SU-DHL-6 (cell line): Measurements from ENCODE around the gene UBASH3B.

Source experiments
- H2AFZ ChIP-seq: fragments of 200-600 bp; sonication (generic); 2 replicates; pipeline ENCODE4 v1.6.1; 2014; ENCODE audit warnings: low read depth, mild to moderate bottlenecking, moderate library complexity, mixed read lengths, antibody characterized with exemption, low read length; ENCODE audit not compliant: severe bottlenecking
- H3F3A ChIP-seq: fragments of 200-600 bp; shearing (Covaris generic); 2 replicates; pipeline ENCODE4 v1.6.0; 2016; ENCODE audit warnings: antibody characterized with exemption, mild to moderate bottlenecking; ENCODE audit not compliant: insufficient read depth
- H3K27ac ChIP-seq: fragments of 200-600 bp; sonication (generic); 2 replicates; pipeline ENCODE4 v1.5.1; 2016; ENCODE audit warnings: low read depth, mild to moderate bottlenecking, low read length, moderate library complexity, mixed read lengths
- H3K27me3 ChIP-seq: fragments of 200-600 bp; sonication (generic), shearing (Covaris generic); 2 replicates; pipeline ENCODE4 v1.6.0; 2014; ENCODE audit warnings: mild to moderate bottlenecking, low read length
- H3K36me3 ChIP-seq: fragments of 200-600 bp; sonication (generic); 2 replicates; pipeline ENCODE4 v1.6.1; 2014; ENCODE audit warnings: mild to moderate bottlenecking, low read length, mixed read lengths
- H3K4me2 ChIP-seq: fragments of 300-600, 200-600 bp; shearing (Covaris generic), sonication (generic); 2 replicates; pipeline ENCODE4 v1.6.0; 2014; ENCODE audit warnings: low read length, low read depth, mild to moderate bottlenecking; ENCODE audit not compliant: poor library complexity, severe bottlenecking
- H3K4me3 ChIP-seq: fragments of 200-600 bp; sonication (generic); 2 replicates; pipeline ENCODE4 v1.5.1; 2014; ENCODE audit warnings: antibody characterized with exemption, low read length, mild to moderate bottlenecking, mixed read lengths; ENCODE audit not compliant: insufficient read depth, poor library complexity, severe bottlenecking
- H3K79me2 ChIP-seq: fragments of 200-600 bp; sonication (generic); 2 replicates; pipeline ENCODE4 v1.6.1; 2014; ENCODE audit warnings: mild to moderate bottlenecking, low read length, moderate library complexity; ENCODE audit not compliant: insufficient read depth
- H3K9ac ChIP-seq: fragments of 200-600 bp; sonication (generic); 2 replicates; pipeline ENCODE4 v1.7.0; 2014; ENCODE audit warnings: mild to moderate bottlenecking, low read length
- H3K9me2 ChIP-seq: fragments of 200-600 bp; sonication (generic); replicated peaks from 2 replicates; pipeline ENCODE4 v1.6.1; 2014; ENCODE audit warnings: low read length; ENCODE audit not compliant: insufficient read depth
- H3K9me3 ChIP-seq: fragments of 200-600 bp; sonication (generic); 2 replicates; pipeline ENCODE4 v1.6.1; 2014; ENCODE audit warnings: low read length, mixed read lengths; ENCODE audit not compliant: insufficient read depth
- H4K20me1 ChIP-seq: fragments of 200-600 bp; sonication (generic); 2 replicates; pipeline ENCODE4 v1.6.1; 2014; ENCODE audit warnings: low read depth, mild to moderate bottlenecking, antibody characterized with exemption, low read length, moderate library complexity, mixed read lengths
- EZH2phosphoT487 ChIP-seq: fragments of 200-600 bp; sonication (generic), shearing (Covaris generic); conservative IDR thresholded peaks from 2 replicates; pipeline ENCODE4 v1.6.1; 2018; ENCODE audit warnings: mild to moderate bottlenecking, antibody characterized with exemption, low read length, moderate library complexity, mixed read lengths
- TF ChIP-seq, protein P1 (sequence below): fragments of 200-600 bp; sonication (generic); IDR thresholded peaks from one replicate; pipeline ENCODE4 v1.5.1; 2017; ENCODE audit warnings: antibody characterized with exemption, mild to moderate bottlenecking, low read length, moderate library complexity; ENCODE audit not compliant: insufficient read depth, poor library complexity, severe bottlenecking

The UBASH3B gene

GRCh38 chr11:122731500-122731913 lies 76.0 kb downstream of the UBASH3B start:
- Histone ChIP-seq H3K4me2 (no peak overlapping the region), H3K27me3 (no peaks in the 10 kb centered on the region), H3F3A (no peaks in the 10 kb centered on the region), H3K4me3 (no peak overlapping the region), H3K9me3 (no peaks in the 10 kb centered on the region), H3K79me2 (no peaks in the 10 kb centered on the region), H3K9ac (no peak overlapping the region), H3K9me2 (no peaks in the 10 kb centered on the region), H4K20me1 (no peaks in the 10 kb centered on the region), H2AFZ (no peak overlapping the region), H3K36me3 (no peaks in the 10 kb centered on the region), H3K27ac (no peak overlapping the region)
- TF ChIP-seq EZH2phosphoT487, result no peak
- TF ChIP-seq, protein P1, sequence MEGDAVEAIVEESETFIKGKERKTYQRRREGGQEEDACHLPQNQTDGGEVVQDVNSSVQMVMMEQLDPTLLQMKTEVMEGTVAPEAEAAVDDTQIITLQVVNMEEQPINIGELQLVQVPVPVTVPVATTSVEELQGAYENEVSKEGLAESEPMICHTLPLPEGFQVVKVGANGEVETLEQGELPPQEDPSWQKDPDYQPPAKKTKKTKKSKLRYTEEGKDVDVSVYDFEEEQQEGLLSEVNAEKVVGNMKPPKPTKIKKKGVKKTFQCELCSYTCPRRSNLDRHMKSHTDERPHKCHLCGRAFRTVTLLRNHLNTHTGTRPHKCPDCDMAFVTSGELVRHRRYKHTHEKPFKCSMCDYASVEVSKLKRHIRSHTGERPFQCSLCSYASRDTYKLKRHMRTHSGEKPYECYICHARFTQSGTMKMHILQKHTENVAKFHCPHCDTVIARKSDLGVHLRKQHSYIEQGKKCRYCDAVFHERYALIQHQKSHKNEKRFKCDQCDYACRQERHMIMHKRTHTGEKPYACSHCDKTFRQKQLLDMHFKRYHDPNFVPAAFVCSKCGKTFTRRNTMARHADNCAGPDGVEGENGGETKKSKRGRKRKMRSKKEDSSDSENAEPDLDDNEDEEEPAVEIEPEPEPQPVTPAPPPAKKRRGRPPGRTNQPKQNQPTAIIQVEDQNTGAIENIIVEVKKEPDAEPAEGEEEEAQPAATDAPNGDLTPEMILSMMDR, result no peak

GRCh38 chr11:122732342-122733315 lies 77.1 kb downstream of the UBASH3B start:
- H3K4me2 ChIP-seq, result no peak overlapping the region

DNA sequence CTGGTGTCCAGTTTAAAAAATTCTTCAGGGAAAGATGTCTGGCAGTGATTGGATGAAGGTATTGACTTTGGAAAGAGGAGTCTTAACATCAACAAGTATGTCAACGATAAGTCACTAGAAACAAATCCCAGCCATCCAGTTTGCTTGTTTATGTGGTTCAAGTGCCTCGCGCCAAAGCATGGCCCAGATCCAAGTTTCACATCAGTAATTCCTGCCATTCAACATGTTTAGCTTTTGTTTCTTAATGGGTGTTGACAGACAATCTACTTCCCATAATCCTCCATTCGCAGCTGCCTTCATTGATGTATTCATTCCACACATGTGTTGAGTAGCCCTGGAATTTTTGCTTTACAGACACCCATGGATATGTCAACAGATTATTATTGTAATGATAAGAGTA lies 77.8 kb downstream of the UBASH3B start:
- no peak overlapping the region for H3K4me3 ChIP-seq
- H3K79me2 ChIP-seq, result no peaks in the 10 kb centered on the region
- TF ChIP-seq, protein P1, result no peak
- no peak for TF ChIP-seq EZH2phosphoT487
- H3K27ac ChIP-seq, result no peak overlapping the region
- H3K4me2 ChIP-seq, result no peak overlapping the region
- no peak overlapping the region for H3K9ac ChIP-seq
- H3K27me3 ChIP-seq, result no peaks in the 10 kb centered on the region
- no peak overlapping the region for H2AFZ ChIP-seq
- H3F3A ChIP-seq, result no peaks in the 10 kb centered on the region
- H4K20me1 ChIP-seq, result no peaks in the 10 kb centered on the region
- no peaks in the 10 kb centered on the region for H3K9me3 ChIP-seq
- no peaks in the 10 kb centered on the region for H3K36me3 ChIP-seq
- H3K9me2 ChIP-seq, result no peaks in the 10 kb centered on the region

More at GRCh38 chr11:122732342-122733315, 77.1 kb downstream of the UBASH3B start:
- no peak overlapping the region for H3K9ac ChIP-seq
- no peaks in the 10 kb centered on the region for H4K20me1 ChIP-seq
- H3K27ac ChIP-seq, result no peak overlapping the region
- no peaks in the 10 kb centered on the region for H3F3A ChIP-seq
- H3K27me3 ChIP-seq, result no peaks in the 10 kb centered on the region
- H3K79me2 ChIP-seq, result no peaks in the 10 kb centered on the region
- no peak overlapping the region for H3K4me3 ChIP-seq
- H2AFZ ChIP-seq, result no peak overlapping the region
- no peaks in the 10 kb centered on the region for H3K36me3 ChIP-seq
- no peaks in the 10 kb centered on the region for H3K9me3 ChIP-seq
- no peaks in the 10 kb centered on the region for H3K9me2 ChIP-seq
- TF ChIP-seq, protein P1, result no peak
- no peak for TF ChIP-seq EZH2phosphoT487
